ENCODE measurements around the gene CPEB4.

GRCh38 chr5:173932695-173933139 lies 44.6 kb downstream of the CPEB4 start:
- no peak for TF ChIP-seq POLR2A (IDR thresholded peaks at IDR 0.05)
- TF ChIP-seq, protein P1, sequence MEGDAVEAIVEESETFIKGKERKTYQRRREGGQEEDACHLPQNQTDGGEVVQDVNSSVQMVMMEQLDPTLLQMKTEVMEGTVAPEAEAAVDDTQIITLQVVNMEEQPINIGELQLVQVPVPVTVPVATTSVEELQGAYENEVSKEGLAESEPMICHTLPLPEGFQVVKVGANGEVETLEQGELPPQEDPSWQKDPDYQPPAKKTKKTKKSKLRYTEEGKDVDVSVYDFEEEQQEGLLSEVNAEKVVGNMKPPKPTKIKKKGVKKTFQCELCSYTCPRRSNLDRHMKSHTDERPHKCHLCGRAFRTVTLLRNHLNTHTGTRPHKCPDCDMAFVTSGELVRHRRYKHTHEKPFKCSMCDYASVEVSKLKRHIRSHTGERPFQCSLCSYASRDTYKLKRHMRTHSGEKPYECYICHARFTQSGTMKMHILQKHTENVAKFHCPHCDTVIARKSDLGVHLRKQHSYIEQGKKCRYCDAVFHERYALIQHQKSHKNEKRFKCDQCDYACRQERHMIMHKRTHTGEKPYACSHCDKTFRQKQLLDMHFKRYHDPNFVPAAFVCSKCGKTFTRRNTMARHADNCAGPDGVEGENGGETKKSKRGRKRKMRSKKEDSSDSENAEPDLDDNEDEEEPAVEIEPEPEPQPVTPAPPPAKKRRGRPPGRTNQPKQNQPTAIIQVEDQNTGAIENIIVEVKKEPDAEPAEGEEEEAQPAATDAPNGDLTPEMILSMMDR (IDR thresholded peaks at IDR 0.05 in 4 of 5, conservative IDR thresholded peaks at IDR 0.05 in 1 of 5) = no peak
